Measurements from ENCODE around the gene MTM1. TPM values are rescaled to one million over a fixed set of nuclear protein-coding genes. Genes with fewer than 3 reads are reported as not detected.

MTM1 gene
- total and polyA plus RNA-seq, 9 of the 15 experiments (the other 6 are each of a cell fraction or from before 2014, with no cell fraction given) = 5.6 to 13.3 (median 9.5) TPM

DNA sequence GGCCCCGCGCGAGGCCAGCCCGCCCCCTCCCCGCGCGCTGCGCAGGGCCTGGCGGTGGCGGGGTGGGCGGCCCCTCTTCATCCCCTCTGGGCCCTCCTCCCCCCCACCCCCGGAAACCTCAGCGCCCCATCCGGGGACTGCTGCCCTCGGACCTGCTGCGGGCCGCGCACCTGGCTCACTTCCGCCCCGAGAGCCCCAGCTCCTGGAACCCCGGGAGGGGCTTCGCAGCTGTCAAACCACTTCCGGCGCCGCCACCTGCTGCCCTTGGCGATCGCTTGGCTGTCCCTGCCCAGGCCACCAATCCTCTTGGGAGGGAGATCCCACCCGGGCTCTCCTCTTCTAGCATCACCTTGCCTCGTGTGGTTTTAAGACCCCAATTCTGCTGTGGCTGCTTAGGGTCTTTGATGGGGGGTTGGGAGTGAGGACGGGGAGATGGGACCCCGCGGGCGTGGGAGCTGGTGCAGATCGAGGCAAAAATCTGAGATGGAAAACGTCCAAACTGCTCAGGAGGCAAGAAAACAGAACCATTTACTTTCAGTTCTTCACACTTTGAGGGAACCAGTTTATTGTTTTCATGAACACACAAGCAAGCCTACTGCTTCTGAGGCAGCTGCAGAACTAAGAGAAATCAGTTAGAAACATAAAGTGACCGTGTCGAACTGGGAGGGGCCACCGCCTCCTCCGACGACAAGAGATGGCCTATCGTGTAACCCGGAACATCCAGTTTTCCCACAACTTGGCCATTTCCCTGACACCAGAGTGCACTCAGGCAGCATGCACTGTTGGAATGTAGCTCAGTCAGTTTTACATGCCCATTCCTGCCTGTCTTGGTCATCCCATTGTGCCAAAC is 125.5 kb downstream of the MTM1 start (continued):
- TF ChIP-seq, protein P1, sequence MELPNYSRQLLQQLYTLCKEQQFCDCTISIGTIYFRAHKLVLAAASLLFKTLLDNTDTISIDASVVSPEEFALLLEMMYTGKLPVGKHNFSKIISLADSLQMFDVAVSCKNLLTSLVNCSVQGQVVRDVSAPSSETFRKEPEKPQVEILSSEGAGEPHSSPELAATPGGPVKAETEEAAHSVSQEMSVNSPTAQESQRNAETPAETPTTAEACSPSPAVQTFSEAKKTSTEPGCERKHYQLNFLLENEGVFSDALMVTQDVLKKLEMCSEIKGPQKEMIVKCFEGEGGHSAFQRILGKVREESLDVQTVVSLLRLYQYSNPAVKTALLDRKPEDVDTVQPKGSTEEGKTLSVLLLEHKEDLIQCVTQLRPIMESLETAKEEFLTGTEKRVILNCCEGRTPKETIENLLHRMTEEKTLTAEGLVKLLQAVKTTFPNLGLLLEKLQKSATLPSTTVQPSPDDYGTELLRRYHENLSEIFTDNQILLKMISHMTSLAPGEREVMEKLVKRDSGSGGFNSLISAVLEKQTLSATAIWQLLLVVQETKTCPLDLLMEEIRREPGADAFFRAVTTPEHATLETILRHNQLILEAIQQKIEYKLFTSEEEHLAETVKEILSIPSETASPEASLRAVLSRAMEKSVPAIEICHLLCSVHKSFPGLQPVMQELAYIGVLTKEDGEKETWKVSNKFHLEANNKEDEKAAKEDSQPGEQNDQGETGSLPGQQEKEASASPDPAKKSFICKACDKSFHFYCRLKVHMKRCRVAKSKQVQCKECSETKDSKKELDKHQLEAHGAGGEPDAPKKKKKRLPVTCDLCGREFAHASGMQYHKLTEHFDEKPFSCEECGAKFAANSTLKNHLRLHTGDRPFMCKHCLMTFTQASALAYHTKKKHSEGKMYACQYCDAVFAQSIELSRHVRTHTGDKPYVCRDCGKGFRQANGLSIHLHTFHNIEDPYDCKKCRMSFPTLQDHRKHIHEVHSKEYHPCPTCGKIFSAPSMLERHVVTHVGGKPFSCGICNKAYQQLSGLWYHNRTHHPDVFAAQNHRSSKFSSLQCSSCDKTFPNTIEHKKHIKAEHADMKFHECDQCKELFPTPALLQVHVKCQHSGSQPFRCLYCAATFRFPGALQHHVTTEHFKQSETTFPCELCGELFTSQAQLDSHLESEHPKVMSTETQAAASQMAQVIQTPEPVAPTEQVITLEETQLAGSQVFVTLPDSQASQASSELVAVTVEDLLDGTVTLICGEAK (IDR thresholded peaks at IDR 0.05) = peak; percentile 82
- TF ChIP-seq, protein P1 (CRISPR knock-in tag; IDR thresholded peaks at IDR 0.05) = no peak
- peak; percentile 70; the same call in 1 of the 2 replicates for TF ChIP-seq GABPB1 (CRISPR knock-in tag; IDR thresholded peaks at IDR 0.05)
- TF ChIP-seq, protein P2, sequence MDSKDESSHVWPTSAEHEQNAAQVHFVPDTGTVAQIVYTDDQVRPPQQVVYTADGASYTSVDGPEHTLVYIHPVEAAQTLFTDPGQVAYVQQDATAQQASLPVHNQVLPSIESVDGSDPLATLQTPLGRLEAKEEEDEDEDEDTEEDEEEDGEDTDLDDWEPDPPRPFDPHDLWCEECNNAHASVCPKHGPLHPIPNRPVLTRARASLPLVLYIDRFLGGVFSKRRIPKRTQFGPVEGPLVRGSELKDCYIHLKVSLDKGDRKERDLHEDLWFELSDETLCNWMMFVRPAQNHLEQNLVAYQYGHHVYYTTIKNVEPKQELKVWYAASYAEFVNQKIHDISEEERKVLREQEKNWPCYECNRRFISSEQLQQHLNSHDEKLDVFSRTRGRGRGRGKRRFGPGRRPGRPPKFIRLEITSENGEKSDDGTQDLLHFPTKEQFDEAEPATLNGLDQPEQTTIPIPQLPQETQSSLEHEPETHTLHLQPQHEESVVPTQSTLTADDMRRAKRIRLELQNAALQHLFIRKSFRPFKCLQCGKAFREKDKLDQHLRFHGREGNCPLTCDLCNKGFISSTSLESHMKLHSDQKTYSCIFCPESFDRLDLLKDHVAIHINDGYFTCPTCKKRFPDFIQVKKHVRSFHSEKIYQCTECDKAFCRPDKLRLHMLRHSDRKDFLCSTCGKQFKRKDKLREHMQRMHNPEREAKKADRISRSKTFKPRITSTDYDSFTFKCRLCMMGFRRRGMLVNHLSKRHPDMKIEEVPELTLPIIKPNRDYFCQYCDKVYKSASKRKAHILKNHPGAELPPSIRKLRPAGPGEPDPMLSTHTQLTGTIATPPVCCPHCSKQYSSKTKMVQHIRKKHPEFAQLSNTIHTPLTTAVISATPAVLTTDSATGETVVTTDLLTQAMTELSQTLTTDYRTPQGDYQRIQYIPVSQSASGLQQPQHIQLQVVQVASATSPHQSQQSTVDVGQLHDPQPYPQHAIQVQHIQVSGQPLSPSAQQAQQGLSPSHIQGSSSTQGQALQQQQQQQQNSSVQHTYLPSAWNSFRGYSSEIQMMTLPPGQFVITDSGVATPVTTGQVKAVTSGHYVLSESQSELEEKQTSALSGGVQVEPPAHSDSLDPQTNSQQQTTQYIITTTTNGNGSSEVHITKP (IDR thresholded peaks at IDR 0.05; ENCODE audit: partially characterized antibody) = no peak
- TF ChIP-seq HCFC1 (IDR thresholded peaks at IDR 0.05; ENCODE audit: low read depth, low read length) = peak; percentile 43
- TF ChIP-seq ATF1 (CRISPR knock-in tag; IDR thresholded peaks at IDR 0.05) = no peak
- TF ChIP-seq ATF1 (tag; IDR thresholded peaks at IDR 0.05) = no peak
- TF ChIP-seq ZNF316 (IDR thresholded peaks at IDR 0.05) = no peak
- TF ChIP-seq CBX8 (IDR thresholded peaks at IDR 0.05; ENCODE audit: borderline replicate concordance, extremely low read depth, low read depth, low read length, poor library complexity, severe bottlenecking) = no peak
- TF ChIP-seq, protein P3, sequence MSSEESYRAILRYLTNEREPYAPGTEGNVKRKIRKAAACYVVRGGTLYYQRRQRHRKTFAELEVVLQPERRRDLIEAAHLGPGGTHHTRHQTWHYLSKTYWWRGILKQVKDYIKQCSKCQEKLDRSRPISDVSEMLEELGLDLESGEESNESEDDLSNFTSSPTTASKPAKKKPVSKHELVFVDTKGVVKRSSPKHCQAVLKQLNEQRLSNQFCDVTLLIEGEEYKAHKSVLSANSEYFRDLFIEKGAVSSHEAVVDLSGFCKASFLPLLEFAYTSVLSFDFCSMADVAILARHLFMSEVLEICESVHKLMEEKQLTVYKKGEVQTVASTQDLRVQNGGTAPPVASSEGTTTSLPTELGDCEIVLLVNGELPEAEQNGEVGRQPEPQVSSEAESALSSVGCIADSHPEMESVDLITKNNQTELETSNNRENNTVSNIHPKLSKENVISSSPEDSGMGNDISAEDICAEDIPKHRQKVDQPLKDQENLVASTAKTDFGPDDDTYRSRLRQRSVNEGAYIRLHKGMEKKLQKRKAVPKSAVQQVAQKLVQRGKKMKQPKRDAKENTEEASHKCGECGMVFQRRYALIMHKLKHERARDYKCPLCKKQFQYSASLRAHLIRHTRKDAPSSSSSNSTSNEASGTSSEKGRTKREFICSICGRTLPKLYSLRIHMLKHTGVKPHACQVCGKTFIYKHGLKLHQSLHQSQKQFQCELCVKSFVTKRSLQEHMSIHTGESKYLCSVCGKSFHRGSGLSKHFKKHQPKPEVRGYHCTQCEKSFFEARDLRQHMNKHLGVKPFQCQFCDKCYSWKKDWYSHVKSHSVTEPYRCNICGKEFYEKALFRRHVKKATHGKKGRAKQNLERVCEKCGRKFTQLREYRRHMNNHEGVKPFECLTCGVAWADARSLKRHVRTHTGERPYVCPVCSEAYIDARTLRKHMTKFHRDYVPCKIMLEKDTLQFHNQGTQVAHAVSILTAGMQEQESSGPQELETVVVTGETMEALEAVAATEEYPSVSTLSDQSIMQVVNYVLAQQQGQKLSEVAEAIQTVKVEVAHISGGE (CRISPR knock-in tag; IDR thresholded peaks at IDR 0.05) = peak in 1 of 3 experiments; percentile 75; a peak in 2 of 6 replicates
